Colonic mucosa (tissue), 4 donors: ENCODE results near the gene CLEC2B. TPM values are rescaled to one million over a fixed set of nuclear protein-coding genes. Genes with fewer than 3 reads are reported as not detected.

Experiments
- DNase-seq: peaks from one replicate; pipeline ENCODE4 v3.0.0-alpha.2; 2020
- H3K27ac ChIP-seq: fragments of 200-600 bp; one replicate; pipeline ENCODE4 v1.8.0; 2021
- H3K27me3 ChIP-seq: fragments of 200-600 bp; one replicate; pipeline ENCODE4 v1.8.0; 2021
- H3K36me3 ChIP-seq: fragments of 200-600 bp; one replicate; pipeline ENCODE4 v1.8.0; 2021
- H3K4me1 ChIP-seq: fragments of 200-600 bp; one replicate; pipeline ENCODE4 v1.8.0; 2021; ENCODE audit warnings: mild to moderate bottlenecking
- H3K4me3 ChIP-seq: fragments of 200-600 bp; one replicate; pipeline ENCODE4 v1.8.0; 2021
- H3K9ac ChIP-seq, 2 donors: one replicate each; pipeline ENCODE4 v1.7.0; 2013; ENCODE audit warnings: control low read depth in 2 of 2, low read depth in 2 of 2, low read length in 2 of 2
- H3K9me3 ChIP-seq: fragments of 200-600 bp; one replicate; pipeline ENCODE4 v1.8.0; 2021
- intact Hi-C: fragments of 100-400 bp; cut with DNase I; formaldehyde crosslinking; loops from one replicate; pipeline ENCODE4 v1.14.1; 2022
- total RNA-seq, 2 donors: library from RNA; stranded (reverse); fragmentation: NEBNext Ultra II Directional in 1 of 2; extraction: Animal tissue kit (Norgen Biotek cat#: 25700) in 1 of 2; gene quantifications; one replicate each; pipeline ENCODE4 v1.2.1, GENCODE V29; 2021
- TF ChIP-seq, protein P1 (sequence below): fragments of 200-600 bp; IDR thresholded peaks from one replicate; pipeline ENCODE4 v1.8.0; 2022; ENCODE audit warnings: antibody characterized with exemption, mild to moderate bottlenecking
- donor health status: healthy.
- donor health status: DM: no; HTN: no; CAD: no.
- donor health status: DM: no; HTN: no; CAD: no.

The CLEC2B gene
- total RNA-seq, 2 donors from 2014 or later = 1.7 to 6.7 TPM

DNA sequence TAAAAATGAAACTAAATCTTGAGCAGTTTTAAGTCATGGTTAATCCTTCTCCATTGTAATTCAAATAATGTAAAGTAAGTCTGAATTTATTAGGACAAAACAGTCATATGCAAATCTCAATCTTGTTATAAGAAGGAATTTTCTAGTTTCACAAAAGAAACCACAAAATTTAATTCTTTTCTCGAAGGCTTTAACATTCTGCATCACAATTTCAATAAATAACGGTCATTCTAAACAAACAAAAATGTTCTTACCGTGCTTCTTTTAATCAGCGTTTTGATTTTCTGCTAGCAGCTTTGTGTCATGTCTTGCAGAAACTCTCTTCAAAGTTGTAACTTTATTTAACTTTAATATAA lies 225 bp downstream of the CLEC2B start:
- Histone ChIP-seq H3K4me1 (no peaks in the 10 kb centered on the region), H3K9me3 (no peaks in the 10 kb centered on the region), H3K27ac (peak overlapping the region; percentile 50), H3K4me3 (peak overlapping the region; percentile 23), H3K9ac (peak overlapping the region in 1 of 2 donors; percentile 70), H3K27me3 (no peaks in the 10 kb centered on the region), H3K36me3 (no peaks in the 10 kb centered on the region)
- no peak for DNase-seq
- intact Hi-C loops = no loop called here
- TF ChIP-seq, protein P1, sequence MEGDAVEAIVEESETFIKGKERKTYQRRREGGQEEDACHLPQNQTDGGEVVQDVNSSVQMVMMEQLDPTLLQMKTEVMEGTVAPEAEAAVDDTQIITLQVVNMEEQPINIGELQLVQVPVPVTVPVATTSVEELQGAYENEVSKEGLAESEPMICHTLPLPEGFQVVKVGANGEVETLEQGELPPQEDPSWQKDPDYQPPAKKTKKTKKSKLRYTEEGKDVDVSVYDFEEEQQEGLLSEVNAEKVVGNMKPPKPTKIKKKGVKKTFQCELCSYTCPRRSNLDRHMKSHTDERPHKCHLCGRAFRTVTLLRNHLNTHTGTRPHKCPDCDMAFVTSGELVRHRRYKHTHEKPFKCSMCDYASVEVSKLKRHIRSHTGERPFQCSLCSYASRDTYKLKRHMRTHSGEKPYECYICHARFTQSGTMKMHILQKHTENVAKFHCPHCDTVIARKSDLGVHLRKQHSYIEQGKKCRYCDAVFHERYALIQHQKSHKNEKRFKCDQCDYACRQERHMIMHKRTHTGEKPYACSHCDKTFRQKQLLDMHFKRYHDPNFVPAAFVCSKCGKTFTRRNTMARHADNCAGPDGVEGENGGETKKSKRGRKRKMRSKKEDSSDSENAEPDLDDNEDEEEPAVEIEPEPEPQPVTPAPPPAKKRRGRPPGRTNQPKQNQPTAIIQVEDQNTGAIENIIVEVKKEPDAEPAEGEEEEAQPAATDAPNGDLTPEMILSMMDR = no peak

- H3K4me1 ChIP-seq = no peaks in the 10 kb centered on the region
- peak overlapping the region; percentile 1 to 29 for H3K9ac ChIP-seq
- no peaks in the 10 kb centered on the region for H3K27me3 ChIP-seq
- intact Hi-C loops = no loop called here
- H3K27ac ChIP-seq = peak overlapping the region; percentile 50
- peak overlapping the region; percentile 23 for H3K4me3 ChIP-seq
- H3K9me3 ChIP-seq = no peaks in the 10 kb centered on the region
- no peaks in the 10 kb centered on the region for H3K36me3 ChIP-seq
- TF ChIP-seq, protein P1 = no peak
- DNase-seq = no peak
Measured at GRCh38 chr12:9868311-9868801, 798 bp downstream of the CLEC2B start.

DNA sequence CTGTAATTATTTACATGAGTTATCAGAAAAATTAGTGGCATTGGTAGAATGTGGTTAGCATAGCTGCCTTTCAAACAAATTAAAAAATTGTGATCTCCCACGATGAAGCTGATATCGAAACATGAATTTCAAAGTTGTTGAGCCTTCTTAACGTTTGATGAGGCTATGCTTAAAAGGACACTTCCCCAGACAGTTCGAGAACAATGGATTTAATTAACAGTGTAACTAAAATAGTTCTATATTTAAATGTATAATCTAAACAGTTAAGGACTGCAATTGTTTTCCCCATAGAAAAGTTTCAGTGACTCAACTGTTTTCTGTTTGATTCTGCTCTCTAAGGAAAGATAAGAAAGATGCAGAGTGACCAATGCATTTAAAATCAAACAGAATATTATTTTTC lies 1.6 kb downstream of the CLEC2B start:
- Histone ChIP-seq H3K9ac (no peak overlapping the region), H3K36me3 (no peaks in the 10 kb centered on the region), H3K27ac (peak overlapping the region; percentile 50), H3K9me3 (no peaks in the 10 kb centered on the region), H3K4me1 (no peaks in the 10 kb centered on the region), H3K27me3 (no peaks in the 10 kb centered on the region), H3K4me3 (peak overlapping the region; percentile 23)
- TF ChIP-seq, protein P1 = no peak
- intact Hi-C loops = no loop called here
- DNase-seq = no peak

DNA sequence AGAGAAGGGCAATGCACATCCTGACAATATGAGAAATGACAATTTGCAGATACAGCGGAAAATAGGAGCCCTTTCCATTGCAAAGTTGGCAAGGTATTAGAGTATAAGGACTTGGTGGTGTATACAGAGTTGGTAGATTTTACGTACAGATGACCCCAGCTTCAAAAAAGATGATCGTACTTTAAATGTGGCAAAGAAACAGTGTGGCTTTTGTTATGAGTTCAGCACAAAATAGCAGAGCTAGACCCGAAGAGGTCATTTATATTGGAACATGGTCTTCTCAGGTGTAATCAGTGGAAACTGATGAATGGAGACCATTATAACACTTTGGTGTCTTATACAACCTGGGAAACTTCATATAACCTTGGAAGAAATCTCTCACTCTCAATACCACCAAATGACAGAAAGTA lies 2.3 kb downstream of the CLEC2B start:
- H3K4me3 ChIP-seq = peak overlapping the region; percentile 23
- no peaks in the 10 kb centered on the region for H3K27me3 ChIP-seq
- no peak for DNase-seq
- TF ChIP-seq, protein P1 = no peak
- H3K9ac ChIP-seq = peak overlapping the region; percentile 41 to 64
- H3K36me3 ChIP-seq = no peaks in the 10 kb centered on the region
- no peaks in the 10 kb centered on the region for H3K9me3 ChIP-seq
- peak overlapping the region; percentile 50 for H3K27ac ChIP-seq
- intact Hi-C loops = no loop called here
- no peaks in the 10 kb centered on the region for H3K4me1 ChIP-seq

GRCh38 chr12:9864913-9865675 lies 4.1 kb downstream of the CLEC2B start:
- no peaks in the 10 kb centered on the region for H3K4me1 ChIP-seq
- H3K27me3 ChIP-seq = no peaks in the 10 kb centered on the region
- intact Hi-C loops = no loop called here
- H3K4me3 ChIP-seq = peak overlapping the region; percentile 7
- peak overlapping the region; percentile 27 for H3K27ac ChIP-seq
- TF ChIP-seq, protein P1 = no peak
- DNase-seq = no peak
- no peaks in the 10 kb centered on the region for H3K9me3 ChIP-seq
- no peaks in the 10 kb centered on the region for H3K36me3 ChIP-seq
- H3K9ac ChIP-seq = no peak overlapping the region
